WTC11 (cell line): Measurements from ENCODE around the gene PDE5A. TPM values are rescaled to one million over a fixed set of nuclear protein-coding genes. Genes with fewer than 3 reads are reported as not detected.

Experiments used
- ATAC-seq: fragments of 200-7000 bp; cut with Tn5 transposase; 2 replicates; pipeline ENCODE4 v1.10.0; 2021; ENCODE audit warnings: mild to moderate bottlenecking, moderate library complexity
- CTCF ChIA-PET: fragments of 300-600 bp; sonication (Branson Sonifier 250); formaldehyde crosslinking; loops from one replicate; lab custom pipeline; 2021; ENCODE audit warnings: antibody characterized with exemption; lab: Charles Lee
- POLR2A ChIA-PET: fragments of 350-600 bp; sonication (Branson Sonifier 250); formaldehyde crosslinking; loops from one replicate; lab custom pipeline; 2021; ENCODE audit warnings: antibody characterized with exemption; lab: Charles Lee
- DNase-seq: peaks from one replicate; pipeline ENCODE4 v3.0.0; 2021; ENCODE audit warnings: low spot score
- H3K27ac Mint-ChIP-seq: 2 replicates; pipeline ENCODE4 v1.8.0; 2021; ENCODE audit warnings: mixed read lengths
- H3K27me3 Mint-ChIP-seq: 2 replicates; pipeline ENCODE4 v1.8.0; 2021; ENCODE audit warnings: low read depth, mild to moderate bottlenecking, moderate library complexity, mixed read lengths
- H3K36me3 Mint-ChIP-seq: 2 replicates; pipeline ENCODE4 v1.8.0; 2021; ENCODE audit warnings: mixed read lengths
- H3K4me1 Mint-ChIP-seq: 2 replicates; pipeline ENCODE4 v1.8.0; 2022; ENCODE audit warnings: mixed read lengths
- H3K4me3 Mint-ChIP-seq: 2 replicates; pipeline ENCODE4 v1.8.0; 2021; ENCODE audit warnings: mild to moderate bottlenecking, moderate library complexity, mixed read lengths
- H3K9me3 Mint-ChIP-seq: 2 replicates; pipeline ENCODE4 v1.8.0; 2021; ENCODE audit warnings: mixed read lengths
- ATF1 ChIP-seq: sonication (generic); formaldehyde crosslinking; IDR thresholded peaks from 2 replicates; pipeline ENCODE4 v1.8.1; 2023; ENCODE audit warnings: mild to moderate bottlenecking, moderate library complexity, missing genetic modification reagents
- ESRRA ChIP-seq: sonication (generic); formaldehyde crosslinking; IDR thresholded peaks from 2 replicates; pipeline ENCODE4 v1.8.1; 2022; ENCODE audit warnings: mild to moderate bottlenecking, missing genetic modification reagents, borderline replicate concordance
- JAZF1 ChIP-seq: fragments of 250-450 bp; sonication (Bioruptor Pico); IDR thresholded peaks from 2 replicates; pipeline ENCODE4 v1.9.0; 2021; ENCODE audit warnings: moderate library complexity, mild to moderate bottlenecking, inconsistent platforms
- KAT7 ChIP-seq: sonication (generic); formaldehyde crosslinking; IDR thresholded peaks from 2 replicates; pipeline ENCODE4 v1.8.1; 2023; ENCODE audit warnings: missing genetic modification reagents, mild to moderate bottlenecking, borderline replicate concordance
- MXD4 ChIP-seq: fragments of 250-450 bp; sonication (Bioruptor Pico); IDR thresholded peaks from 2 replicates; pipeline ENCODE4 v1.8.0; 2021; ENCODE audit warnings: mild to moderate bottlenecking, moderate library complexity, borderline replicate concordance
- NFATC4 ChIP-seq: fragments of 250-450 bp; sonication (Bioruptor Pico); IDR thresholded peaks from 2 replicates; pipeline ENCODE4 v1.9.0; 2021; ENCODE audit warnings: mild to moderate bottlenecking
- NR3C1 ChIP-seq: sonication (generic); formaldehyde crosslinking; conservative IDR thresholded peaks from 2 replicates; pipeline ENCODE4 v1.8.1; 2023; ENCODE audit warnings: low read depth, mild to moderate bottlenecking, missing genetic modification reagents
- RELA ChIP-seq: sonication (generic); formaldehyde crosslinking; IDR thresholded peaks from 2 replicates; pipeline ENCODE4 v1.8.1; 2022; ENCODE audit warnings: missing genetic modification reagents, mild to moderate bottlenecking, borderline replicate concordance
- ZNF232 ChIP-seq: sonication (generic); formaldehyde crosslinking; IDR thresholded peaks from 2 replicates; pipeline ENCODE4 v1.8.0; 2022; ENCODE audit warnings: mild to moderate bottlenecking, missing genetic modification reagents
- ZNF416 ChIP-seq: fragments of 250-450 bp; sonication (Bioruptor Pico); IDR thresholded peaks from 2 replicates; pipeline ENCODE4 v1.9.0; 2021; ENCODE audit warnings: mild to moderate bottlenecking, inconsistent platforms
- ZNF423 ChIP-seq: fragments of 250-450 bp; sonication (Bioruptor Pico); IDR thresholded peaks from 2 replicates; pipeline ENCODE4 v2.1.2; 2022; ENCODE audit warnings: mild to moderate bottlenecking, moderate library complexity
- total RNA-seq: library from RNA; stranded (reverse); gene quantifications from 3 replicates; pipeline ENCODE4 v1.2.3, GENCODE V29; 2021
- TF ChIP-seq, protein P1 (sequence below): sonication (generic); formaldehyde crosslinking; IDR thresholded peaks from 2 replicates; pipeline ENCODE4 v1.8.1; 2023; ENCODE audit warnings: mild to moderate bottlenecking, missing genetic modification reagents, moderate library complexity
- TF ChIP-seq, protein P2 (sequence below): fragments of 250-450 bp; sonication (Bioruptor Pico); IDR thresholded peaks from 2 replicates; pipeline ENCODE4 v1.9.0; 2021; ENCODE audit warnings: moderate library complexity, mild to moderate bottlenecking, inconsistent platforms, borderline replicate concordance
- TF ChIP-seq, protein P3 (sequence below): fragments of 250-450 bp; sonication (Bioruptor Pico); IDR thresholded peaks from 2 replicates; pipeline ENCODE4 v1.9.0; 2021; ENCODE audit warnings: mild to moderate bottlenecking, borderline replicate concordance
- TF ChIP-seq, protein P4 (sequence below): fragments of 250-450 bp; sonication (Bioruptor Pico); IDR thresholded peaks from 2 replicates; pipeline ENCODE4 v2.1.2; 2022; ENCODE audit warnings: mild to moderate bottlenecking, moderate library complexity
- TF ChIP-seq, protein P5 (sequence below): sonication (generic); formaldehyde crosslinking; IDR thresholded peaks from 2 replicates; pipeline ENCODE4 v1.8.1; 2022; ENCODE audit warnings: low read depth, missing genetic modification reagents, borderline replicate concordance
- TF ChIP-seq, protein P6 (sequence below): sonication (generic); formaldehyde crosslinking; IDR thresholded peaks from 2 replicates; pipeline ENCODE4 v1.8.0; 2022; ENCODE audit warnings: mild to moderate bottlenecking, missing genetic modification reagents
- TF ChIP-seq, protein P7 (sequence below): sonication (generic); formaldehyde crosslinking; IDR thresholded peaks from 2 replicates; pipeline ENCODE4 v1.8.0; 2022; ENCODE audit warnings: missing genetic modification reagents

PDE5A gene
- total RNA-seq, 1 experiment from 2014 or later, result 25.6 TPM

DNA sequence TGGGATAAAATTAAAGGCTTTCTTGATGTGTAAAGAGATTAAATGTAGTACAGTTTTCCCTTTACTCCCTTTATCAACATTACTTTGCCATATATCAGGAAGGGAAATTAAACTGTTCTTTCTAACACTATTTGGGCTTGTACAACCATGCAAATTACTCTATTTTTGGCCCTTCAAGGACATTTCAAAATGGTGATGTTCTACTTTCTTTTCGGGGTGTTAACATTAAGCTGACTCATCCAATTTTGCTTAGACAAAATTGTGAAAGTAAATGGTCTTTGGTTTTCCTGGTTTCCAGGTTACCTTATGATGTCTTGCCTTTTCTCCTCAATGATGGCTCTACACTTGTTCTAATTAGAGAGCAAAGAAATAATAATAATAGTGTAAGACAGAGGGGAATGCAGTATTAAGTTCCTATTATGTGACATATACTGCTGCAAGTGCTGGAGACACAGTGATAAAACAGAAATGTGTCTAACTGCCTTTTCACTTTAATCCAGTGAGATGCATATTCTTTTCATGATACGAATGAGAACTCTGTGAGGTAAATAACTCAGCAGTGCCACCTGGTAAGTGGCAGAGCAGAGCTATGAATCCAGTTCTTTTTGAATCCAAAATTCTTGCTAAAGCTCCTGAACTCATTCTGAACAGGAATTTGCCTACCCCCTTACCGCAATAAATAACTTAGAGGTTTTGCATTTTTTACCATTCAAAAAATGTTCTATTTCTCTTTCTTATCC lies 35.7 kb upstream of the PDE5A start (continued):
- TF ChIP-seq, protein P1, sequence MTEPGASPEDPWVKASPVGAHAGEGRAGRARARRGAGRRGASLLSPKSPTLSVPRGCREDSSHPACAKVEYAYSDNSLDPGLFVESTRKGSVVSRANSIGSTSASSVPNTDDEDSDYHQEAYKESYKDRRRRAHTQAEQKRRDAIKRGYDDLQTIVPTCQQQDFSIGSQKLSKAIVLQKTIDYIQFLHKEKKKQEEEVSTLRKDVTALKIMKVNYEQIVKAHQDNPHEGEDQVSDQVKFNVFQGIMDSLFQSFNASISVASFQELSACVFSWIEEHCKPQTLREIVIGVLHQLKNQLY (CRISPR knock-in tag), result no peak
- TF ChIP-seq ESRRA (no peak), MXD4 (CRISPR knock-in tag) (no peak), ZNF232 (CRISPR knock-in tag) (no peak), KAT7 (CRISPR knock-in tag) (no peak), ZNF423 (CRISPR knock-in tag) (no peak), RELA (no peak), JAZF1 (no peak)
- TF ChIP-seq, protein P2, sequence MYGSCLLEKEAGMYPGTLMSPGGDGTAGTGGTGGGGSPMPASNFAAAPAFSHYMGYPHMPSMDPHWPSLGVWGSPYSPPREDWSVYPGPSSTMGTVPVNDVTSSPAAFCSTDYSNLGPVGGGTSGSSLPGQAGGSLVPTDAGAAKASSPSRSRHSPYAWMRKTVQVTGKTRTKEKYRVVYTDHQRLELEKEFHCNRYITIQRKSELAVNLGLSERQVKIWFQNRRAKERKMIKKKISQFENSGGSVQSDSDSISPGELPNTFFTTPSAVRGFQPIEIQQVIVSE (CRISPR knock-in tag), result no peak
- TF ChIP-seq, all 79 proteins: peak for 0

DNA sequence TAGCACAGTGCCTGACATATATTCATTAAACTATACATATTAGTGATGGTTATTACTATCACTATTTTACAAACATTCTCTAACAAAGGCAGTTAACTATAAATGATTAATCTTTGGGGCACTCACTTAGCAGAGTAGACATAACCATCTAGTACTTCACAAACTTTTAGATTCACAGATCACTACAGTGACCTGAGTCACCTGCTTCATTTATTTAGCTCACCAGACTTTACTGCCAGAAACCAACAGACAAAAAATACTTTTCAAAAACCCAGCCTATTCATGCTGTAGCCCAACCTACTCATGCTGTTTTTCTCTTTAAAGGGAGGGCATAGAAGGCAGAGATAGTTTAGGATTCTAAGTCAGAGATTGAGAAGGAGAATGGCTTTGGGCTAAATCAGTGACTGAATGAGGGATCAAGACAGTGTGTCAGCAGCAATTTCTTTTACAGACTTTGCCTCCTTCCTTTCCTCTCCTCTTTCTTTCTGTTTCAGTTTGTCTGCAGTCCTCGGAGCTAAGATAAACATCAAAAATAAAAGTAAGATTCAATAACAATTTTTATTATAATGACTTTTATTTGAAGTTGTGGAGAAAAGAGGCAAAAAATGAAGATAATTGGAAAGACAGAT lies 34.7 kb upstream of the PDE5A start:
- POLR2A ChIA-PET, result no interaction called here
- no peak for TF ChIP-seq ZNF416 (CRISPR knock-in tag)
- TF ChIP-seq ATF1 (CRISPR knock-in tag), result no peak
- TF ChIP-seq, protein P3, sequence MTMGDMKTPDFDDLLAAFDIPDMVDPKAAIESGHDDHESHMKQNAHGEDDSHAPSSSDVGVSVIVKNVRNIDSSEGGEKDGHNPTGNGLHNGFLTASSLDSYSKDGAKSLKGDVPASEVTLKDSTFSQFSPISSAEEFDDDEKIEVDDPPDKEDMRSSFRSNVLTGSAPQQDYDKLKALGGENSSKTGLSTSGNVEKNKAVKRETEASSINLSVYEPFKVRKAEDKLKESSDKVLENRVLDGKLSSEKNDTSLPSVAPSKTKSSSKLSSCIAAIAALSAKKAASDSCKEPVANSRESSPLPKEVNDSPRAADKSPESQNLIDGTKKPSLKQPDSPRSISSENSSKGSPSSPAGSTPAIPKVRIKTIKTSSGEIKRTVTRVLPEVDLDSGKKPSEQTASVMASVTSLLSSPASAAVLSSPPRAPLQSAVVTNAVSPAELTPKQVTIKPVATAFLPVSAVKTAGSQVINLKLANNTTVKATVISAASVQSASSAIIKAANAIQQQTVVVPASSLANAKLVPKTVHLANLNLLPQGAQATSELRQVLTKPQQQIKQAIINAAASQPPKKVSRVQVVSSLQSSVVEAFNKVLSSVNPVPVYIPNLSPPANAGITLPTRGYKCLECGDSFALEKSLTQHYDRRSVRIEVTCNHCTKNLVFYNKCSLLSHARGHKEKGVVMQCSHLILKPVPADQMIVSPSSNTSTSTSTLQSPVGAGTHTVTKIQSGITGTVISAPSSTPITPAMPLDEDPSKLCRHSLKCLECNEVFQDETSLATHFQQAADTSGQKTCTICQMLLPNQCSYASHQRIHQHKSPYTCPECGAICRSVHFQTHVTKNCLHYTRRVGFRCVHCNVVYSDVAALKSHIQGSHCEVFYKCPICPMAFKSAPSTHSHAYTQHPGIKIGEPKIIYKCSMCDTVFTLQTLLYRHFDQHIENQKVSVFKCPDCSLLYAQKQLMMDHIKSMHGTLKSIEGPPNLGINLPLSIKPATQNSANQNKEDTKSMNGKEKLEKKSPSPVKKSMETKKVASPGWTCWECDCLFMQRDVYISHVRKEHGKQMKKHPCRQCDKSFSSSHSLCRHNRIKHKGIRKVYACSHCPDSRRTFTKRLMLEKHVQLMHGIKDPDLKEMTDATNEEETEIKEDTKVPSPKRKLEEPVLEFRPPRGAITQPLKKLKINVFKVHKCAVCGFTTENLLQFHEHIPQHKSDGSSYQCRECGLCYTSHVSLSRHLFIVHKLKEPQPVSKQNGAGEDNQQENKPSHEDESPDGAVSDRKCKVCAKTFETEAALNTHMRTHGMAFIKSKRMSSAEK (CRISPR knock-in tag), result no peak
- no peak for TF ChIP-seq ZNF423 (CRISPR knock-in tag)
- TF ChIP-seq NFATC4 (CRISPR knock-in tag), result no peak
- TF ChIP-seq, protein P4, sequence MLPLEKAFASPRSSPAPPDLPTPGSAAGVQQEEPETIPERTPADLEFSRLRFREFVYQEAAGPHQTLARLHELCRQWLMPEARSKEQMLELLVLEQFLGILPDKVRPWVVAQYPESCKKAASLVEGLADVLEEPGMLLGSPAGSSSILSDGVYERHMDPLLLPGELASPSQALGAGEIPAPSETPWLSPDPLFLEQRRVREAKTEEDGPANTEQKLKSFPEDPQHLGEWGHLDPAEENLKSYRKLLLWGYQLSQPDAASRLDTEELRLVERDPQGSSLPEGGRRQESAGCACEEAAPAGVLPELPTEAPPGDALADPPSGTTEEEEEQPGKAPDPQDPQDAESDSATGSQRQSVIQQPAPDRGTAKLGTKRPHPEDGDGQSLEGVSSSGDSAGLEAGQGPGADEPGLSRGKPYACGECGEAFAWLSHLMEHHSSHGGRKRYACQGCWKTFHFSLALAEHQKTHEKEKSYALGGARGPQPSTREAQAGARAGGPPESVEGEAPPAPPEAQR, result no peak
- TF ChIP-seq, protein P1 (CRISPR knock-in tag), result no peak
- TF ChIP-seq ESRRA, result no peak
- TF ChIP-seq, protein P5, sequence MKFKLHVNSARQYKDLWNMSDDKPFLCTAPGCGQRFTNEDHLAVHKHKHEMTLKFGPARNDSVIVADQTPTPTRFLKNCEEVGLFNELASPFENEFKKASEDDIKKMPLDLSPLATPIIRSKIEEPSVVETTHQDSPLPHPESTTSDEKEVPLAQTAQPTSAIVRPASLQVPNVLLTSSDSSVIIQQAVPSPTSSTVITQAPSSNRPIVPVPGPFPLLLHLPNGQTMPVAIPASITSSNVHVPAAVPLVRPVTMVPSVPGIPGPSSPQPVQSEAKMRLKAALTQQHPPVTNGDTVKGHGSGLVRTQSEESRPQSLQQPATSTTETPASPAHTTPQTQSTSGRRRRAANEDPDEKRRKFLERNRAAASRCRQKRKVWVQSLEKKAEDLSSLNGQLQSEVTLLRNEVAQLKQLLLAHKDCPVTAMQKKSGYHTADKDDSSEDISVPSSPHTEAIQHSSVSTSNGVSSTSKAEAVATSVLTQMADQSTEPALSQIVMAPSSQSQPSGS (CRISPR knock-in tag), result no peak
- TF ChIP-seq, protein P6, sequence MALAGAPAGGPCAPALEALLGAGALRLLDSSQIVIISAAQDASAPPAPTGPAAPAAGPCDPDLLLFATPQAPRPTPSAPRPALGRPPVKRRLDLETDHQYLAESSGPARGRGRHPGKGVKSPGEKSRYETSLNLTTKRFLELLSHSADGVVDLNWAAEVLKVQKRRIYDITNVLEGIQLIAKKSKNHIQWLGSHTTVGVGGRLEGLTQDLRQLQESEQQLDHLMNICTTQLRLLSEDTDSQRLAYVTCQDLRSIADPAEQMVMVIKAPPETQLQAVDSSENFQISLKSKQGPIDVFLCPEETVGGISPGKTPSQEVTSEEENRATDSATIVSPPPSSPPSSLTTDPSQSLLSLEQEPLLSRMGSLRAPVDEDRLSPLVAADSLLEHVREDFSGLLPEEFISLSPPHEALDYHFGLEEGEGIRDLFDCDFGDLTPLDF (CRISPR knock-in tag), result no peak
- no peak for TF ChIP-seq NR3C1 (CRISPR knock-in tag)
- TF ChIP-seq, protein P7, sequence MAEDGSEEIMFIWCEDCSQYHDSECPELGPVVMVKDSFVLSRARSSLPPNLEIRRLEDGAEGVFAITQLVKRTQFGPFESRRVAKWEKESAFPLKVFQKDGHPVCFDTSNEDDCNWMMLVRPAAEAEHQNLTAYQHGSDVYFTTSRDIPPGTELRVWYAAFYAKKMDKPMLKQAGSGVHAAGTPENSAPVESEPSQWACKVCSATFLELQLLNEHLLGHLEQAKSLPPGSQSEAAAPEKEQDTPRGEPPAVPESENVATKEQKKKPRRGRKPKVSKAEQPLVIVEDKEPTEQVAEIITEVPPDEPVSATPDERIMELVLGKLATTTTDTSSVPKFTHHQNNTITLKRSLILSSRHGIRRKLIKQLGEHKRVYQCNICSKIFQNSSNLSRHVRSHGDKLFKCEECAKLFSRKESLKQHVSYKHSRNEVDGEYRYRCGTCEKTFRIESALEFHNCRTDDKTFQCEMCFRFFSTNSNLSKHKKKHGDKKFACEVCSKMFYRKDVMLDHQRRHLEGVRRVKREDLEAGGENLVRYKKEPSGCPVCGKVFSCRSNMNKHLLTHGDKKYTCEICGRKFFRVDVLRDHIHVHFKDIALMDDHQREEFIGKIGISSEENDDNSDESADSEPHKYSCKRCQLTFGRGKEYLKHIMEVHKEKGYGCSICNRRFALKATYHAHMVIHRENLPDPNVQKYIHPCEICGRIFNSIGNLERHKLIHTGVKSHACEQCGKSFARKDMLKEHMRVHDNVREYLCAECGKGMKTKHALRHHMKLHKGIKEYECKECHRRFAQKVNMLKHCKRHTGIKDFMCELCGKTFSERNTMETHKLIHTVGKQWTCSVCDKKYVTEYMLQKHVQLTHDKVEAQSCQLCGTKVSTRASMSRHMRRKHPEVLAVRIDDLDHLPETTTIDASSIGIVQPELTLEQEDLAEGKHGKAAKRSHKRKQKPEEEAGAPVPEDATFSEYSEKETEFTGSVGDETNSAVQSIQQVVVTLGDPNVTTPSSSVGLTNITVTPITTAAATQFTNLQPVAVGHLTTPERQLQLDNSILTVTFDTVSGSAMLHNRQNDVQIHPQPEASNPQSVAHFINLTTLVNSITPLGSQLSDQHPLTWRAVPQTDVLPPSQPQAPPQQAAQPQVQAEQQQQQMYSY, result no peak

More for the DNA sequence above, 34.7 kb upstream of the PDE5A start:
- no peak for DNase-seq
- H3K27me3 Mint-ChIP-seq, result no peaks in the 10 kb centered on the region
- no peaks in the 10 kb centered on the region for H3K36me3 Mint-ChIP-seq
- H3K9me3 Mint-ChIP-seq, result no peaks in the 10 kb centered on the region
- no peak overlapping the region for H3K27ac Mint-ChIP-seq
- peaks cover 1% of the 10 kb centered on the region for H3K4me1 Mint-ChIP-seq
- H3K4me3 Mint-ChIP-seq, result no peak overlapping the region
- CTCF ChIA-PET, result no interaction called here
- ATAC-seq, result no peak
